Measurements from ENCODE around the gene CUL2. TPM values are rescaled to one million over a fixed set of nuclear protein-coding genes. Genes with fewer than 3 reads are reported as not detected.

Gene CUL2
- total RNA-seq, 1 experiment from 2014 or later, result 32.4 TPM

DNA sequence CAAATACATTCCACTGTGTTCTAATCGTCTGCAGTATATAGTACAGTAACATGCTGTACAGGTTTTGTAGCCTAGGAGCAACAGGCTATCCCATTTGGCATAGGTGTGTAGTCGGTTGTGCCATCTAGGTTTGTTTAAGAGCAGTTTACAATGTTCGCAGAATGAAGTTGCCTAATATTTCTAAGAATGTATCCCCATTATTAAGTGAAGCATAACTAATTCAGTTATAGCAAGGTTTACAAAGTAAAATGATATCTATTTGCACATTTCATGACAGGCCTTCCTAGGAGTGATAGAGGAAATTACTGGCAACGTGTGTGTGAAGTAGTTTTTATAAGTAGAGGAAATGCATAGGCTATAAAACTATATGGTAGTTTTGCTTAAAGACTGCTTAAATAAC, 40.5 kb upstream of the CUL2 start:
- Histone ChIP-seq H3K36me3 (ENCODE audit: control insufficient read depth, insufficient read depth, low read length) (peaks cover 3% of the 10 kb centered on the region; the same call in 1 of the 2 replicates), H3K4me3 (ENCODE audit: low read depth in 2 of 2, low read length in 2 of 2) (no peak overlapping the region), H3K27ac (ENCODE audit: low read length) (no peak overlapping the region), H3K9me3 (ENCODE audit: control insufficient read depth, insufficient read depth, low read depth, low read length) (no peaks in the 10 kb centered on the region), H3K27me3 (ENCODE audit: control insufficient read depth, insufficient read depth, low read length) (no peaks in the 10 kb centered on the region), H3K4me1 (ENCODE audit: control insufficient read depth, insufficient read depth, low read length) (peaks cover 3% of the 10 kb centered on the region; the same call in 1 of the 2 replicates)
- no TSS peak for BruUV-seq (replicated peaks)
- ChIA-PET CTCF (no interaction called here), POLR2A (no interaction called here)
- ATAC-seq, result no peak
- DNase-seq (ENCODE audit: low read depth, low spot score), result no peak
- intact Hi-C loops (cut with micrococcal nuclease; ENCODE audit: unreplicated experiment) (no loop called here), in situ Hi-C loops (cut with HindIII; ENCODE audit: low pct_unique_long_range_greater_than_20kb, low sequenced_read_pairs) (no loop called here)
- no peak for TF ChIP-seq TCF7L2 (IDR thresholded peaks at IDR 0.05; ENCODE audit: low read depth, low read length)
- TF ChIP-seq, protein P1, sequence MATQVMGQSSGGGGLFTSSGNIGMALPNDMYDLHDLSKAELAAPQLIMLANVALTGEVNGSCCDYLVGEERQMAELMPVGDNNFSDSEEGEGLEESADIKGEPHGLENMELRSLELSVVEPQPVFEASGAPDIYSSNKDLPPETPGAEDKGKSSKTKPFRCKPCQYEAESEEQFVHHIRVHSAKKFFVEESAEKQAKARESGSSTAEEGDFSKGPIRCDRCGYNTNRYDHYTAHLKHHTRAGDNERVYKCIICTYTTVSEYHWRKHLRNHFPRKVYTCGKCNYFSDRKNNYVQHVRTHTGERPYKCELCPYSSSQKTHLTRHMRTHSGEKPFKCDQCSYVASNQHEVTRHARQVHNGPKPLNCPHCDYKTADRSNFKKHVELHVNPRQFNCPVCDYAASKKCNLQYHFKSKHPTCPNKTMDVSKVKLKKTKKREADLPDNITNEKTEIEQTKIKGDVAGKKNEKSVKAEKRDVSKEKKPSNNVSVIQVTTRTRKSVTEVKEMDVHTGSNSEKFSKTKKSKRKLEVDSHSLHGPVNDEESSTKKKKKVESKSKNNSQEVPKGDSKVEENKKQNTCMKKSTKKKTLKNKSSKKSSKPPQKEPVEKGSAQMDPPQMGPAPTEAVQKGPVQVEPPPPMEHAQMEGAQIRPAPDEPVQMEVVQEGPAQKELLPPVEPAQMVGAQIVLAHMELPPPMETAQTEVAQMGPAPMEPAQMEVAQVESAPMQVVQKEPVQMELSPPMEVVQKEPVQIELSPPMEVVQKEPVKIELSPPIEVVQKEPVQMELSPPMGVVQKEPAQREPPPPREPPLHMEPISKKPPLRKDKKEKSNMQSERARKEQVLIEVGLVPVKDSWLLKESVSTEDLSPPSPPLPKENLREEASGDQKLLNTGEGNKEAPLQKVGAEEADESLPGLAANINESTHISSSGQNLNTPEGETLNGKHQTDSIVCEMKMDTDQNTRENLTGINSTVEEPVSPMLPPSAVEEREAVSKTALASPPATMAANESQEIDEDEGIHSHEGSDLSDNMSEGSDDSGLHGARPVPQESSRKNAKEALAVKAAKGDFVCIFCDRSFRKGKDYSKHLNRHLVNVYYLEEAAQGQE (IDR thresholded peaks at IDR 0.05; ENCODE audit: insufficient read depth in 1 of 2, low read depth in 2 of 2, low read length in 1 of 2), result no peak
- TF ChIP-seq SIN3A (IDR thresholded peaks at IDR 0.05; ENCODE audit: borderline replicate concordance, insufficient read depth, low read depth, low read length), result no peak
- TF ChIP-seq, protein P2, sequence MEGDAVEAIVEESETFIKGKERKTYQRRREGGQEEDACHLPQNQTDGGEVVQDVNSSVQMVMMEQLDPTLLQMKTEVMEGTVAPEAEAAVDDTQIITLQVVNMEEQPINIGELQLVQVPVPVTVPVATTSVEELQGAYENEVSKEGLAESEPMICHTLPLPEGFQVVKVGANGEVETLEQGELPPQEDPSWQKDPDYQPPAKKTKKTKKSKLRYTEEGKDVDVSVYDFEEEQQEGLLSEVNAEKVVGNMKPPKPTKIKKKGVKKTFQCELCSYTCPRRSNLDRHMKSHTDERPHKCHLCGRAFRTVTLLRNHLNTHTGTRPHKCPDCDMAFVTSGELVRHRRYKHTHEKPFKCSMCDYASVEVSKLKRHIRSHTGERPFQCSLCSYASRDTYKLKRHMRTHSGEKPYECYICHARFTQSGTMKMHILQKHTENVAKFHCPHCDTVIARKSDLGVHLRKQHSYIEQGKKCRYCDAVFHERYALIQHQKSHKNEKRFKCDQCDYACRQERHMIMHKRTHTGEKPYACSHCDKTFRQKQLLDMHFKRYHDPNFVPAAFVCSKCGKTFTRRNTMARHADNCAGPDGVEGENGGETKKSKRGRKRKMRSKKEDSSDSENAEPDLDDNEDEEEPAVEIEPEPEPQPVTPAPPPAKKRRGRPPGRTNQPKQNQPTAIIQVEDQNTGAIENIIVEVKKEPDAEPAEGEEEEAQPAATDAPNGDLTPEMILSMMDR (IDR thresholded peaks at IDR 0.05), result no peak
- no peak for TF ChIP-seq POLR2AphosphoS5 (IDR thresholded peaks at IDR 0.05; ENCODE audit: low read depth, low read length)

DNA sequence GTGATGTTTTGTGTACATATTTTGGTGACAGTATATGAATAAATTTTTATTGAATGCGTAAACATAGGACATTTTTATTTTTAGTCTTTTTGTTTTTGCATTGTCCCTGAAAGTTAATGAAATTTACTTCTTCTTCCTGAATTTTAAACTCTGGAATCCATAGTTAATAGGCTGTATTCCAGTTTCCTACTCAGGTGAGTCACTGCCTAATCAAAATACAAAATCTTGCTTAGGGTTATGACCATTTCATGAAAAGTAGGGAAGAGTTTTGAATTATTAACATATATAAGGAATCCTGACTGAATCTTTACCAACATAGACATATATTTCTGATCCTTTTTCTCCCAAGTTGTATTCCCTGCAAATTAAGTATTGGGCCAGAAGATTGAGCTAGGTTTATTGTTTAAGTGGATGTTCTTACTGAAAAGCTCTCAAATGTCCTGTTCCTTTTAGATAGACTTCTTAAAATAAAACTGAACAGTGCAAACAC, 39.1 kb upstream of the CUL2 start:
- no peak overlapping the region for H3K27ac ChIP-seq (ENCODE audit: low read length)
- POLR2A ChIA-PET, result no interaction called here

More for the DNA sequence above, 39.1 kb upstream of the CUL2 start:
- DNase-seq (ENCODE audit: low read depth, low spot score) (no peak), ATAC-seq (no peak)
- peaks cover 3% of the 10 kb centered on the region; the same call in 1 of the 2 replicates for H3K36me3 ChIP-seq (ENCODE audit: control insufficient read depth, insufficient read depth, low read length)
- H3K4me1 ChIP-seq (ENCODE audit: control insufficient read depth, insufficient read depth, low read length), result peaks cover 3% of the 10 kb centered on the region; the same call in 1 of the 2 replicates
- TF ChIP-seq, protein P1 (IDR thresholded peaks at IDR 0.05; ENCODE audit: insufficient read depth in 1 of 2, low read depth in 2 of 2, low read length in 1 of 2), result no peak
- TF ChIP-seq, protein P2 (IDR thresholded peaks at IDR 0.05), result no peak
- TF ChIP-seq POLR2AphosphoS5 (IDR thresholded peaks at IDR 0.05; ENCODE audit: low read depth, low read length) (no peak), TCF7L2 (IDR thresholded peaks at IDR 0.05; ENCODE audit: low read depth, low read length) (no peak), SIN3A (IDR thresholded peaks at IDR 0.05; ENCODE audit: borderline replicate concordance, insufficient read depth, low read depth, low read length) (no peak)
- H3K9me3 ChIP-seq (ENCODE audit: control insufficient read depth, insufficient read depth, low read depth, low read length), result no peaks in the 10 kb centered on the region
- no peak overlapping the region for H3K4me3 ChIP-seq (ENCODE audit: low read depth in 2 of 2, low read length in 2 of 2)
- no peaks in the 10 kb centered on the region for H3K27me3 ChIP-seq (ENCODE audit: control insufficient read depth, insufficient read depth, low read length)
- intact Hi-C loops (cut with micrococcal nuclease; ENCODE audit: unreplicated experiment) (no loop called here), in situ Hi-C loops (cut with HindIII; ENCODE audit: low pct_unique_long_range_greater_than_20kb, low sequenced_read_pairs) (no loop called here)
- CTCF ChIA-PET, result no interaction called here
- no TSS peak for BruUV-seq (replicated peaks)
